HepG2 (cell line): ENCODE measurements around the gene HNRNPC. TPM values are rescaled to one million over a fixed set of nuclear protein-coding genes. Genes with fewer than 3 reads are reported as not detected.

Experiments used
- BCL6 ChIP-seq: IDR thresholded peaks from 2 replicates; pipeline ENCODE4 v1.6.1; 2016; ENCODE audit warnings: missing genetic modification reagents, missing compliant biosample characterization
- GFI1 ChIP-seq: sonication (generic); formaldehyde crosslinking; IDR thresholded peaks from 2 replicates; pipeline ENCODE4 v1.5.0; 2020; ENCODE audit warnings: missing genetic modification reagents, mild to moderate bottlenecking, borderline replicate concordance
- KAT8 ChIP-seq: IDR thresholded peaks from 2 replicates; pipeline ENCODE4 v1.6.1; 2016; ENCODE audit warnings: missing genetic modification reagents, missing compliant biosample characterization
- MEIS2 ChIP-seq: sonication (generic); formaldehyde crosslinking; IDR thresholded peaks from 2 replicates; pipeline ENCODE4 v1.9.0; 2021; ENCODE audit warnings: mild to moderate bottlenecking, missing genetic modification reagents
- NCOA2 ChIP-seq: sonication (generic); formaldehyde crosslinking; IDR thresholded peaks from 2 replicates; pipeline ENCODE4 v1.8.0; 2022; ENCODE audit warnings: inconsistent platforms
- NONO ChIP-seq, 2 experiments: fragments of 450-650 bp in 1 of 2; sonication (generic) in 1 of 2; formaldehyde crosslinking in 1 of 2; IDR thresholded peaks in 1 of 2; conservative IDR thresholded peaks in 1 of 2; 2 replicates each; pipeline versions ENCODE4 v1.6.1 to v1.8.0; 2017 to 2022; ENCODE audit warnings: mild to moderate bottlenecking in 1 of 2, missing genetic modification reagents in 1 of 2, moderate library complexity in 1 of 2
- PAF1 ChIP-seq: IDR thresholded peaks from 2 replicates; pipeline ENCODE4 v1.6.1; 2016; ENCODE audit warnings: missing genetic modification reagents, missing compliant biosample characterization
- POLR2G ChIP-seq: fragments of 200-400 bp; formaldehyde crosslinking; IDR thresholded peaks from 2 replicates; pipeline ENCODE4 v1.6.1; 2018; ENCODE audit warnings: mild to moderate bottlenecking, low read depth, low read length, moderate library complexity
- TARDBP ChIP-seq: sonication (generic); formaldehyde crosslinking; IDR thresholded peaks from 2 replicates; pipeline ENCODE4 v1.8.0; 2022; ENCODE audit warnings: mild to moderate bottlenecking, missing genetic modification reagents
- ZFP36L1 ChIP-seq: sonication (generic); formaldehyde crosslinking; IDR thresholded peaks from 2 replicates; pipeline ENCODE4 v1.8.0; 2022; ENCODE audit warnings: mild to moderate bottlenecking, missing genetic modification reagents, moderate library complexity
- ZNF326 ChIP-seq: sonication (generic); formaldehyde crosslinking; IDR thresholded peaks from 2 replicates; pipeline ENCODE4 v1.4.0; 2020; ENCODE audit warnings: missing genetic modification reagents, borderline replicate concordance
- ZNF549 ChIP-seq: sonication (generic); formaldehyde crosslinking; IDR thresholded peaks from 2 replicates; pipeline ENCODE4 v1.5.0; 2020; ENCODE audit warnings: missing genetic modification reagents
- ZSCAN31 ChIP-seq: sonication (generic); formaldehyde crosslinking; IDR thresholded peaks from 2 replicates; pipeline ENCODE4 v1.5.0; 2020; ENCODE audit warnings: low read depth, mild to moderate bottlenecking, missing genetic modification reagents
- polyA plus RNA-seq, 8 experiments: library from polyadenylated mRNA; depleted of rRNA in 3 of 8; stranded (reverse) in 7 of 8; unstranded in 1 of 8; fragments of >200 nt; fragmentation: Illumina TruSeq in 4 of 8; extraction: Trizol in 4 of 8; gene quantifications; 2 replicates each; pipeline versions ENCODE4 v1.2.1 to v1.2.3, GENCODE V29; 2011 to 2016; ENCODE audit warnings: low read depth in 4 of 8, missing spikeins in 1 of 8, mixed read lengths in 1 of 8; ENCODE audit not compliant: insufficient read depth in 1 of 8
- total RNA-seq, 5 experiments: library from RNA; depleted of rRNA; stranded (reverse); fragments of >200 nt; fragmentation: Illumina TruSeq; extraction: Trizol; gene quantifications; 2 replicates each; pipeline ENCODE4 v1.2.3, GENCODE V29; 2016; ENCODE audit warnings: low read depth in 1 of 5
- TF ChIP-seq, protein P1 (sequence below): sonication (generic); formaldehyde crosslinking; IDR thresholded peaks from 2 replicates; pipeline ENCODE4 v1.4.0; 2020; ENCODE audit warnings: mild to moderate bottlenecking, missing genetic modification reagents
- TF ChIP-seq, protein P2 (sequence below): sonication (generic); formaldehyde crosslinking; IDR thresholded peaks from 2 replicates; pipeline ENCODE4 v1.4.0; 2020; ENCODE audit warnings: missing genetic modification reagents
- TF ChIP-seq, protein P3 (sequence below): sonication (generic); formaldehyde crosslinking; IDR thresholded peaks from 2 replicates; pipeline ENCODE4 v1.8.0; 2022; ENCODE audit warnings: low read depth, missing genetic modification reagents
- TF ChIP-seq, protein P4 (sequence below): sonication (generic); formaldehyde crosslinking; IDR thresholded peaks from 2 replicates; pipeline ENCODE4 v1.4.0; 2020; ENCODE audit warnings: missing genetic modification reagents, borderline replicate concordance
- TF ChIP-seq, protein P5 (sequence below): sonication (generic); formaldehyde crosslinking; IDR thresholded peaks from 2 replicates; pipeline ENCODE4 v1.4.0; 2020; ENCODE audit warnings: missing genetic modification reagents, low read depth, mild to moderate bottlenecking, borderline replicate concordance
- TF ChIP-seq, protein P6 (sequence below): sonication (generic); formaldehyde crosslinking; IDR thresholded peaks from 2 replicates; pipeline ENCODE4 v1.4.0; 2020; ENCODE audit warnings: missing genetic modification reagents

The HNRNPC gene
- total and polyA plus RNA-seq, 2 of the 13 experiments (the other 11 are each of a cell fraction or from before 2014, with no cell fraction given) = 628 to 1,099 TPM

DNA sequence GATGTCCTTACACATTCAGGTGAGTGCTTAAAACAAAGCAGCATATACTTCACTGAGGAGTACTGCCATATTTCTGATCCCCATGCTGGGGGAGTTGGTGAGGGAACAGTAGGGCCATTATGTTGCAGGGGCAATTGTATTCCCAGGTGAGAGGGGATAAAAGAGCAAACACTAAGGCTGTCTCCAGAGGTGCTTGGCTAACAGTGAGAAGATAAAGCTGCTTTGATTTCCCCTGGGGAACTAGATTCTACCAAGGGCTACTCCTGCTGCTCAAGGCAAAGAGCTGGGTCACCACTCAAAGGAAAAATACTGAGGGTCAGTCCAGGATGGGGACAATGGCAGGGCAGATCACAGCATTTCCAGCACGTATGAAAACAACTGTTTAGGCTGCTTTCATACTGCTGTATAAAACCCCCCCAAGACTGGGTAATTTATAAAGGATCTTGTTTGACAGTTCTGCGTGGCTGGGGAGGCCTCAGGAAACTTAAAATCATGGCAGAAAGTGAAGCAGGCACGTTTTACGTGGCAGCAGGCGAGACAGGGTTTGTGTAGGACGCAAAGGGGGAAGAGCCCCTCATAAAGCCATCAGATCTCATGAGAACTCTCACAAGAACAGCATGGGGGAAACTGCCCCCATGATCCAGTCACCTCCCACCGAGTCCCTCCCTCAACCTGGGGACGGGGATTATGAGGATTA is 65.6 kb downstream of the HNRNPC start (continued):
- TF ChIP-seq NONO (IDR thresholded peaks at IDR 0.05) (no peak), NONO (CRISPR knock-in tag; conservative IDR thresholded peaks at IDR 0.05) (peak; percentile 49; the same call in 1 of the 2 replicates), GFI1 (CRISPR knock-in tag) (peak; percentile 95), ZNF326 (CRISPR knock-in tag) (no peak), MEIS2 (CRISPR knock-in tag) (0 out of 2 replicates have a peak, but pooled peaks have one; percentile 33), ZSCAN31 (peak; percentile 77), BCL6 (CRISPR knock-in tag) (peak; percentile 24; the same call in 1 of the 2 replicates), NCOA2 (CRISPR knock-in tag) (0 out of 2 replicates have a peak, but pooled peaks have one; percentile 22), ZNF549 (CRISPR knock-in tag) (0 out of 2 replicates have a peak, but pooled peaks have one; percentile 39), TARDBP (CRISPR knock-in tag) (peak; percentile 21; the same call in 1 of the 2 replicates), PAF1 (CRISPR knock-in tag) (peak; percentile 74), KAT8 (CRISPR knock-in tag) (0 out of 2 replicates have a peak, but pooled peaks have one; percentile 24), ZFP36L1 (CRISPR knock-in tag) (no peak), POLR2G (peak; percentile 71)
- TF ChIP-seq, protein P1, sequence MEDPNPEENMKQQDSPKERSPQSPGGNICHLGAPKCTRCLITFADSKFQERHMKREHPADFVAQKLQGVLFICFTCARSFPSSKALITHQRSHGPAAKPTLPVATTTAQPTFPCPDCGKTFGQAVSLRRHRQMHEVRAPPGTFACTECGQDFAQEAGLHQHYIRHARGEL = no peak
- TF ChIP-seq, protein P2, sequence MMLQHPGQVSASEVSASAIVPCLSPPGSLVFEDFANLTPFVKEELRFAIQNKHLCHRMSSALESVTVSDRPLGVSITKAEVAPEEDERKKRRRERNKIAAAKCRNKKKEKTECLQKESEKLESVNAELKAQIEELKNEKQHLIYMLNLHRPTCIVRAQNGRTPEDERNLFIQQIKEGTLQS = no peak
- TF ChIP-seq, protein P3, sequence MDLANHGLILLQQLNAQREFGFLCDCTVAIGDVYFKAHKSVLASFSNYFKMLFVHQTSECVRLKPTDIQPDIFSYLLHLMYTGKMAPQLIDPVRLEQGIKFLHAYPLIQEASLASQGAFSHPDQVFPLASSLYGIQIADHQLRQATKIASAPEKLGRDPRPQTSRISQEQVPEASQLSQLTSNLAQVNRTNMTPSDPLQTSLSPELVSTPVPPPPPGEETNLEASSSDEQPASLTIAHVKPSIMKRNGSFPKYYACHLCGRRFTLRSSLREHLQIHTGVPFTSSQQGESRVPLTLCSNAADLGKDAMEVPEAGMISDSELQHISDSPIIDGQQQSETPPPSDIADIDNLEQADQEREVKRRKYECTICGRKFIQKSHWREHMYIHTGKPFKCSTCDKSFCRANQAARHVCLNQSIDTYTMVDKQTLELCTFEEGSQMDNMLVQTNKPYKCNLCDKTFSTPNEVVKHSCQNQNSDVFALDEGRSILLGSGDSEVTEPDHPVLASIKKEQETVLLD (CRISPR knock-in tag) = 0 out of 2 replicates have a peak, but pooled peaks have one; percentile 17
- TF ChIP-seq, protein P4, sequence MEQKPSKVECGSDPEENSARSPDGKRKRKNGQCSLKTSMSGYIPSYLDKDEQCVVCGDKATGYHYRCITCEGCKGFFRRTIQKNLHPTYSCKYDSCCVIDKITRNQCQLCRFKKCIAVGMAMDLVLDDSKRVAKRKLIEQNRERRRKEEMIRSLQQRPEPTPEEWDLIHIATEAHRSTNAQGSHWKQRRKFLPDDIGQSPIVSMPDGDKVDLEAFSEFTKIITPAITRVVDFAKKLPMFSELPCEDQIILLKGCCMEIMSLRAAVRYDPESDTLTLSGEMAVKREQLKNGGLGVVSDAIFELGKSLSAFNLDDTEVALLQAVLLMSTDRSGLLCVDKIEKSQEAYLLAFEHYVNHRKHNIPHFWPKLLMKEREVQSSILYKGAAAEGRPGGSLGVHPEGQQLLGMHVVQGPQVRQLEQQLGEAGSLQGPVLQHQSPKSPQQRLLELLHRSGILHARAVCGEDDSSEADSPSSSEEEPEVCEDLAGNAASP (CRISPR knock-in tag) = 0 out of 2 replicates have a peak, but pooled peaks have one; percentile 17
- TF ChIP-seq, protein P5, sequence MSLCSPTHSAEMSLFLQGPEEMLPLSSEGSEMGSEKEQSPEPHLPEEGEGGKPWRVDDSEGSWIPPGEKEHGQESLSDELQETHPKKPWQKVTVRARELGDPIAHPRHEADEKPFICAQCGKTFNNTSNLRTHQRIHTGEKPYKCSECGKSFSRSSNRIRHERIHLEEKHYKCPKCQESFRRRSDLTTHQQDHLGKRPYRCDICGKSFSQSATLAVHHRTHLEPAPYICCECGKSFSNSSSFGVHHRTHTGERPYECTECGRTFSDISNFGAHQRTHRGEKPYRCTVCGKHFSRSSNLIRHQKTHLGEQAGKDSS (CRISPR knock-in tag) = 0 out of 2 replicates have a peak, but pooled peaks have one; percentile 32
- TF ChIP-seq, protein P6, sequence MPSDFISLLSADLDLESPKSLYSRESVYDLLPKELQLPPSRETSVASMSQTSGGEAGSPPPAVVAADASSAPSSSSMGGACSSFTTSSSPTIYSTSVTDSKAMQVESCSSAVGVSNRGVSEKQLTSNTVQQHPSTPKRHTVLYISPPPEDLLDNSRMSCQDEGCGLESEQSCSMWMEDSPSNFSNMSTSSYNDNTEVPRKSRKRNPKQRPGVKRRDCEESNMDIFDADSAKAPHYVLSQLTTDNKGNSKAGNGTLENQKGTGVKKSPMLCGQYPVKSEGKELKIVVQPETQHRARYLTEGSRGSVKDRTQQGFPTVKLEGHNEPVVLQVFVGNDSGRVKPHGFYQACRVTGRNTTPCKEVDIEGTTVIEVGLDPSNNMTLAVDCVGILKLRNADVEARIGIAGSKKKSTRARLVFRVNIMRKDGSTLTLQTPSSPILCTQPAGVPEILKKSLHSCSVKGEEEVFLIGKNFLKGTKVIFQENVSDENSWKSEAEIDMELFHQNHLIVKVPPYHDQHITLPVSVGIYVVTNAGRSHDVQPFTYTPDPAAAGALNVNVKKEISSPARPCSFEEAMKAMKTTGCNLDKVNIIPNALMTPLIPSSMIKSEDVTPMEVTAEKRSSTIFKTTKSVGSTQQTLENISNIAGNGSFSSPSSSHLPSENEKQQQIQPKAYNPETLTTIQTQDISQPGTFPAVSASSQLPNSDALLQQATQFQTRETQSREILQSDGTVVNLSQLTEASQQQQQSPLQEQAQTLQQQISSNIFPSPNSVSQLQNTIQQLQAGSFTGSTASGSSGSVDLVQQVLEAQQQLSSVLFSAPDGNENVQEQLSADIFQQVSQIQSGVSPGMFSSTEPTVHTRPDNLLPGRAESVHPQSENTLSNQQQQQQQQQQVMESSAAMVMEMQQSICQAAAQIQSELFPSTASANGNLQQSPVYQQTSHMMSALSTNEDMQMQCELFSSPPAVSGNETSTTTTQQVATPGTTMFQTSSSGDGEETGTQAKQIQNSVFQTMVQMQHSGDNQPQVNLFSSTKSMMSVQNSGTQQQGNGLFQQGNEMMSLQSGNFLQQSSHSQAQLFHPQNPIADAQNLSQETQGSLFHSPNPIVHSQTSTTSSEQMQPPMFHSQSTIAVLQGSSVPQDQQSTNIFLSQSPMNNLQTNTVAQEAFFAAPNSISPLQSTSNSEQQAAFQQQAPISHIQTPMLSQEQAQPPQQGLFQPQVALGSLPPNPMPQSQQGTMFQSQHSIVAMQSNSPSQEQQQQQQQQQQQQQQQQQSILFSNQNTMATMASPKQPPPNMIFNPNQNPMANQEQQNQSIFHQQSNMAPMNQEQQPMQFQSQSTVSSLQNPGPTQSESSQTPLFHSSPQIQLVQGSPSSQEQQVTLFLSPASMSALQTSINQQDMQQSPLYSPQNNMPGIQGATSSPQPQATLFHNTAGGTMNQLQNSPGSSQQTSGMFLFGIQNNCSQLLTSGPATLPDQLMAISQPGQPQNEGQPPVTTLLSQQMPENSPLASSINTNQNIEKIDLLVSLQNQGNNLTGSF (CRISPR knock-in tag) = 0 out of 2 replicates have a peak, but pooled peaks have one; percentile 13
